Measurements from ENCODE around the gene PANX3. TPM values are rescaled to one million over a fixed set of nuclear protein-coding genes. Genes with fewer than 3 reads are reported as not detected.

PANX3 gene
- total RNA-seq, 1 experiment from 2014 or later = not detected

- no peak for DNase-seq (ENCODE audit: low read depth)
Measured at GRCh38 chr11:124658501-124658900, 47.3 kb downstream of the PANX3 start.

GRCh38 chr11:124658986-124659385 is 47.8 kb downstream of the PANX3 start:
- no peak for DNase-seq (ENCODE audit: low read depth)

GRCh38 chr11:124661553-124661952 is 50.3 kb downstream of the PANX3 start:
- DNase-seq (ENCODE audit: low read depth) = no peak

- DNase-seq (ENCODE audit: low read depth) = no peak
Measured at GRCh38 chr11:124662106-124662505, 50.9 kb downstream of the PANX3 start.

GRCh38 chr11:124663861-124664260 is 52.6 kb downstream of the PANX3 start:
- no peak for DNase-seq (ENCODE audit: low read depth)

GRCh38 chr11:124667601-124668000 is 56.4 kb downstream of the PANX3 start:
- no peak for DNase-seq (ENCODE audit: low read depth)

GRCh38 chr11:124669193-124669592 is 58.0 kb downstream of the PANX3 start:
- peak; percentile 51 for DNase-seq (ENCODE audit: low read depth)

Other genes starting within 250 kb of the PANX3 start
- gene OR8B2, start 226.9 kb upstream of the PANX3 start, total RNA-seq (2014; rRNA removed; shearing (Covaris generic)) = not detected in 2 replicates
- not detected in 2 replicates for gene OR8B3, start 212.4 kb upstream of the PANX3 start, total RNA-seq (2014; rRNA removed; shearing (Covaris generic))
- gene OR8B4, start 186.6 kb upstream of the PANX3 start, total RNA-seq (2014; rRNA removed; shearing (Covaris generic)) = not detected in 2 replicates
- gene OR8B8, start 165.7 kb upstream of the PANX3 start, total RNA-seq (2014; rRNA removed; shearing (Covaris generic)) = not detected in 2 replicates
- not detected in 2 replicates for gene OR8B12, start 67.8 kb upstream of the PANX3 start, total RNA-seq (2014; rRNA removed; shearing (Covaris generic))
- not detected in 2 replicates for gene OR8A1, start 41.4 kb upstream of the PANX3 start, total RNA-seq (2014; rRNA removed; shearing (Covaris generic))
- gene TBRG1, start 11.4 kb downstream of the PANX3 start, total RNA-seq (2014; rRNA removed; shearing (Covaris generic)) = 11.1 and 29.3 TPM in 2 replicates
- gene SIAE, start 62.3 kb downstream of the PANX3 start, total RNA-seq (2014; rRNA removed; shearing (Covaris generic)) = 3.7 and 4.1 TPM in 2 replicates
- gene SPA17, start 62.5 kb downstream of the PANX3 start, total RNA-seq (2014; rRNA removed; shearing (Covaris generic)) = 30.5 and 50.9 TPM in 2 replicates
- gene NRGN, start 128.5 kb downstream of the PANX3 start, total RNA-seq (2014; rRNA removed; shearing (Covaris generic)) = 2.7 and 3.4 TPM in 2 replicates
- gene VSIG2, start 140.8 kb downstream of the PANX3 start, total RNA-seq (2014; rRNA removed; shearing (Covaris generic)) = not detected in 2 replicates
- 0.15 and 0.34 TPM in 2 replicates for gene ESAM, start 150.9 kb downstream of the PANX3 start, total RNA-seq (2014; rRNA removed; shearing (Covaris generic))
- 15.9 and 23.5 TPM in 2 replicates for gene MSANTD2, start 189.0 kb downstream of the PANX3 start, total RNA-seq (2014; rRNA removed; shearing (Covaris generic))